HL-60 (cell line): Measurements from ENCODE around the gene DNAH1.

Experiments
- DNase-seq, 2 experiments: peaks; one replicate each; pipeline ENCODE4 v3.0.0-alpha.2; 2010 to 2020; ENCODE audit warnings: low read depth in 1 of 2, low spot score in 1 of 2
- H3K27ac ChIP-seq: fragments of 250-450 bp; sonication (Bioruptor Pico); replicated peaks from 2 replicates; pipeline ENCODE4 v1.5.1; 2020; ENCODE audit warnings: mild to moderate bottlenecking, moderate library complexity
- H3K27me3 ChIP-seq: fragments of 250-450 bp; sonication (Bioruptor Pico); 2 replicates; pipeline ENCODE4 v1.5.1; 2021; ENCODE audit warnings: mild to moderate bottlenecking, moderate library complexity; ENCODE audit not compliant: insufficient read depth, poor library complexity, severe bottlenecking
- H3K4me3 ChIP-seq: replicated peaks from 2 replicates; pipeline ENCODE4 v1.5.1; 2011; ENCODE audit warnings: mild to moderate bottlenecking, control low read depth, low read length; ENCODE audit not compliant: insufficient read depth
- CTCF ChIP-seq: IDR thresholded peaks from one replicate; pipeline ENCODE4 v1.5.1; 2011; ENCODE audit warnings: low read length, control low read depth, inconsistent platforms; ENCODE audit not compliant: insufficient read depth
- GABPA ChIP-seq: IDR thresholded peaks from 2 replicates; pipeline ENCODE4 v1.6.1; 2012; ENCODE audit warnings: low read depth
- POLR2AphosphoS5 ChIP-seq: IDR thresholded peaks from 2 replicates; pipeline ENCODE4 v1.6.1; 2012; ENCODE audit warnings: low read depth
- REST ChIP-seq: IDR thresholded peaks from 2 replicates; pipeline ENCODE4 v1.6.1; 2012; ENCODE audit warnings: low read depth; ENCODE audit not compliant: insufficient replicate concordance
- SPI1 ChIP-seq: IDR thresholded peaks from 2 replicates; pipeline ENCODE4 v1.6.1; 2012; ENCODE audit warnings: low read depth, mild to moderate bottlenecking, borderline replicate concordance

Gene DNAH1

GRCh38 chr3:52357151-52358080, 41.3 kb downstream of the DNAH1 start:
- Histone ChIP-seq H3K27me3 (no peaks in the 10 kb centered on the region), H3K27ac (no peak overlapping the region), H3K4me3 (no peak overlapping the region)
- TF ChIP-seq POLR2AphosphoS5 (no peak), REST (no peak), CTCF (no peak), SPI1 (no peak), GABPA (no peak)
- DNase-seq: no peak

GRCh38 chr3:52358362-52358940, 42.3 kb downstream of the DNAH1 start:
- H3K27me3 ChIP-seq: no peaks in the 10 kb centered on the region
- no peak for TF ChIP-seq POLR2AphosphoS5
- TF ChIP-seq CTCF: no peak
- TF ChIP-seq REST: no peak
- no peak for TF ChIP-seq GABPA
- TF ChIP-seq SPI1: no peak
- H3K27ac ChIP-seq: no peak overlapping the region
- no peak overlapping the region for H3K4me3 ChIP-seq
- DNase-seq: no peak

DNA sequence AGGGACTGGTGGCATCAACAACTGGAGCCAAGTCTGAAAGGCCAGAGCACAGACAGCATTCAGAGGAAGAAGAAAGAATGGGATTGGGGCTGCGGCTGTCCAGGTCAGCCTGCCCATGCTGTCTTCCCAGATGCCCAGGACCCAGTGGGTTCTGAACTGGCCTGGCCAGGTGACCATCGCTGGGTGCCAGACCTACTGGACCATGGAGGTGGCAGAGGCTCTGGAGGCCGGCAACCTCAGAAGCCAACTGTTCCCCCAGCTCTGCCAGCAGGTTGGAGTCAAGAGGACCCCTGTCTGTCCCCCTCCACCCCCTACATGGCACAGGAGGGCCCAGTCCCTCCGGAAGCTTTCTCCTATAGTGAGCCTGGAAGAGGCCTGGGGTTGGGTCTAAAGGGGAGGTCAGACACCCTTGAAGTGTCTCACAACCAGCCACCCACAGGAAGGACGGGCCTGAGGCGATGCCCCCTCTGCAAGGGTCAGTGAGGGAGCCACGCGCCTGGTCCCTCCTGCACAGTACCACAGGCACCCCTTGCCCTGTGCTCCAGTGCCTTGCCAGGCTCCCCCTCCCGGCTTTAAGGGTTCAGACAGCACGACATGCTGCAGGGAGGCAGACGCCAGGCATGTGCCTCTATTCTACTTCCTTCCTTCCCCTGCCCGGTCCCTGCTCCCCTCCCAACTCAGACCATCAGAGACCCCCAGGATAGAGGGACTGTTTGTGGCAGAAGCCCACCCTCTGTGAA, 43.2 kb downstream of the DNAH1 start:
- TF ChIP-seq CTCF (no peak), POLR2AphosphoS5 (no peak), SPI1 (no peak), GABPA (no peak), REST (no peak)
- no peak for DNase-seq
- Histone ChIP-seq H3K4me3 (no peak overlapping the region), H3K27me3 (no peaks in the 10 kb centered on the region), H3K27ac (no peak overlapping the region)
